OCI-LY7 (cell line): ENCODE results near the gene ETS2. TPM values are rescaled to one million over a fixed set of nuclear protein-coding genes. Genes with fewer than 3 reads are reported as not detected.
A peak's percentile ranks its signal among the peaks of the same experiment; 100 is the strongest.

Experiments
- BruUV-seq: library from RNA; stranded (reverse); fragments of 400-500 nt; replicated peaks from 2 replicates; lab custom pipeline; 2021; lab: Mats Ljungman, UMichigan
- CTCF ChIA-PET: fragments of 300-600 bp; sonication (Branson Sonifier 250); formaldehyde crosslinking; loops from one replicate; lab custom pipeline; 2022; ENCODE audit warnings: antibody characterized with exemption; ENCODE audit not compliant: unreplicated experiment; lab: Charles Lee
- POLR2A ChIA-PET: fragments of 300-600 bp; sonication (Branson Sonifier 250); formaldehyde crosslinking; loops from one replicate; lab custom pipeline; 2022; ENCODE audit warnings: antibody characterized with exemption; lab: Charles Lee
- DNase-seq: peaks from one replicate; pipeline ENCODE4 v3.0.0-alpha.2; 2015; ENCODE audit warnings: low spot score
- H2AFZ ChIP-seq: fragments of 200-600 bp; sonication (generic), shearing (Covaris generic); 2 replicates; pipeline ENCODE4 v1.6.1; 2014; ENCODE audit warnings: mild to moderate bottlenecking, antibody characterized with exemption, low read length, moderate library complexity
- H3K27ac ChIP-seq: fragments of 200-600 bp; sonication (generic); 2 replicates; pipeline ENCODE4 v1.5.1; 2014; ENCODE audit warnings: mixed run types, low read depth, mild to moderate bottlenecking, moderate library complexity, low read length, inconsistent platforms; ENCODE audit not compliant: poor library complexity, severe bottlenecking
- H3K36me3 ChIP-seq: fragments of 200-600 bp; sonication (generic); 2 replicates; pipeline ENCODE4 v1.6.1; 2014; ENCODE audit warnings: mild to moderate bottlenecking, antibody characterized with exemption, low read length, moderate library complexity, mixed read lengths; ENCODE audit not compliant: insufficient read depth
- H3K4me1 ChIP-seq: fragments of 200-600 bp; sonication (generic); 2 replicates; pipeline ENCODE4 v1.5.1; 2014; ENCODE audit warnings: mild to moderate bottlenecking, low read length; ENCODE audit not compliant: insufficient read depth, poor library complexity, severe bottlenecking
- H3K4me2 ChIP-seq: fragments of 200-600 bp; sonication (generic); 2 replicates; pipeline ENCODE4 v1.6.1; 2014; ENCODE audit warnings: mild to moderate bottlenecking, low read length
- H3K4me3 ChIP-seq: fragments of 200-600 bp; sonication (generic); 2 replicates; pipeline ENCODE4 v1.5.1; 2014; ENCODE audit warnings: mild to moderate bottlenecking, low read depth, low read length; ENCODE audit not compliant: poor library complexity, severe bottlenecking
- H3K79me2 ChIP-seq: fragments of 200-600 bp; sonication (generic); 2 replicates; pipeline ENCODE4 v1.6.1; 2016; ENCODE audit warnings: low read depth, mild to moderate bottlenecking, low read length, moderate library complexity, mixed read lengths; ENCODE audit not compliant: insufficient read depth
- H3K9me2 ChIP-seq: fragments of 200-600 bp; sonication (generic); 2 replicates; pipeline ENCODE4 v1.6.1; 2016; ENCODE audit warnings: mild to moderate bottlenecking, low read length, mixed read lengths; ENCODE audit not compliant: insufficient read depth
- H3K9me3 ChIP-seq: fragments of 200-600 bp; sonication (generic); 2 replicates; pipeline ENCODE4 v1.6.1; 2014; ENCODE audit warnings: mild to moderate bottlenecking, mixed run types, low read length, mixed read lengths
- H4K20me1 ChIP-seq: fragments of 200-600 bp; sonication (generic); 2 replicates; pipeline ENCODE4 v1.6.1; 2014; ENCODE audit warnings: mild to moderate bottlenecking, antibody characterized with exemption, low read length, moderate library complexity, mixed read lengths; ENCODE audit not compliant: insufficient read depth
- CTCF ChIP-seq: fragments of 200-600 bp; sonication (generic); conservative IDR thresholded peaks from 2 replicates; pipeline ENCODE4 v1.5.1; 2014; ENCODE audit warnings: mild to moderate bottlenecking, antibody characterized with exemption, low read length, moderate library complexity, mixed read lengths
- EZH2phosphoT487 ChIP-seq: fragments of 200-600 bp; sonication (generic); IDR thresholded peaks from 2 replicates; pipeline ENCODE4 v1.6.1; 2018; ENCODE audit warnings: low read depth, borderline replicate concordance, mild to moderate bottlenecking, mixed run types, antibody characterized with exemption, low read length, moderate library complexity, mixed read lengths
- intact Hi-C: fragments of 100-400 bp; cut with micrococcal nuclease; formaldehyde crosslinking; loops from one replicate; pipeline ENCODE4 v1.10.0; 2022; ENCODE audit not compliant: unreplicated experiment
- total RNA-seq, 2 experiments: library from RNA; depleted of rRNA in 1 of 2; stranded (reverse); fragments of >200 nt in 1 of 2; shearing (Covaris generic) in 1 of 2; gene quantifications; 2 replicates each; pipeline ENCODE4 v1.2.3, GENCODE V29; 2014 to 2022

ETS2 gene
- total RNA-seq, 2 experiments from 2014 or later = 9.8 to 24.1 TPM

- peak; percentile 42 for DNase-seq
- Histone ChIP-seq H3K79me2 (peaks cover 34% of the 10 kb centered on the region), H3K9me3 (0 out of 2 replicates have a peak, but pooled peaks cover 3% of the 10 kb centered on the region), H2AFZ (no peak overlapping the region), H3K4me1 (peaks cover 41% of the 10 kb centered on the region), H3K4me2 (peak overlapping the region; percentile 88), H3K4me3 (no peak overlapping the region), H3K27ac (peak overlapping the region; percentile 7), H4K20me1 (0 out of 2 replicates have a peak, but pooled peaks cover 4% of the 10 kb centered on the region), H3K9me2 (no peaks in the 10 kb centered on the region), H3K36me3 (peaks cover 61% of the 10 kb centered on the region)
- no peak for TF ChIP-seq CTCF
- no peak for TF ChIP-seq EZH2phosphoT487
- CTCF ChIA-PET = interaction anchor here (1.6 kb wide), 1 partner anchor 32 kb away, joined by 3 read pairs; no protein-coding TSS in a partner anchor
- BruUV-seq = no TSS peak
- POLR2A ChIA-PET = interaction anchor here (0.6 to 1.0 kb wide), 4 partner anchors 10 to 90 kb away, joined by 3 to 6 read pairs (median 3); no protein-coding TSS in a partner anchor
- intact Hi-C loops = loop anchor here (5.0 kb wide), 2 partner anchors 53 to 77 kb away; no protein-coding TSS in a partner anchor
These were observed 3.6 kb downstream of the ETS2 start for GRCh38 chr21:38809198-38809878.

GRCh38 chr21:38810034-38810825 lies 4.5 kb downstream of the ETS2 start:
- Histone ChIP-seq H3K4me2 (no peak overlapping the region), H3K4me3 (no peak overlapping the region), H3K9me3 (0 out of 2 replicates have a peak, but pooled peaks cover 3% of the 10 kb centered on the region), H3K79me2 (peaks cover 34% of the 10 kb centered on the region), H4K20me1 (0 out of 2 replicates have a peak, but pooled peaks cover 4% of the 10 kb centered on the region), H3K4me1 (peaks cover 32% of the 10 kb centered on the region), H3K27ac (no peak overlapping the region), H3K9me2 (no peaks in the 10 kb centered on the region), H3K36me3 (peaks cover 69% of the 10 kb centered on the region), H2AFZ (no peak overlapping the region)
- CTCF ChIA-PET = interaction anchor here (1.6 kb wide), 1 partner anchor 33 kb away, joined by 3 read pairs; no protein-coding TSS in a partner anchor
- no TSS peak for BruUV-seq
- intact Hi-C loops = no loop called here
- POLR2A ChIA-PET = interaction anchor here (0.9 to 1.0 kb wide), 2 partner anchors 10 to 40 kb away, joined by 3 to 6 read pairs; no protein-coding TSS in a partner anchor
- DNase-seq = no peak
- no peak for TF ChIP-seq EZH2phosphoT487
- no peak for TF ChIP-seq CTCF
